ENCODE results near the gene IL31RA.
A peak's percentile ranks its signal among the peaks of the same experiment; 100 is the strongest.

IL31RA gene

GRCh38 chr5:55860288-55860687 lies 9.1 kb downstream of the IL31RA start:
- no peak for DNase-seq (ENCODE audit: low spot score)

GRCh38 chr5:55860709-55861108 lies 9.6 kb downstream of the IL31RA start:
- no peak for DNase-seq (ENCODE audit: low spot score)

- DNase-seq (ENCODE audit: low spot score) = no peak
These were observed 13.7 kb downstream of the IL31RA start for GRCh38 chr5:55864606-55865541.

DNA sequence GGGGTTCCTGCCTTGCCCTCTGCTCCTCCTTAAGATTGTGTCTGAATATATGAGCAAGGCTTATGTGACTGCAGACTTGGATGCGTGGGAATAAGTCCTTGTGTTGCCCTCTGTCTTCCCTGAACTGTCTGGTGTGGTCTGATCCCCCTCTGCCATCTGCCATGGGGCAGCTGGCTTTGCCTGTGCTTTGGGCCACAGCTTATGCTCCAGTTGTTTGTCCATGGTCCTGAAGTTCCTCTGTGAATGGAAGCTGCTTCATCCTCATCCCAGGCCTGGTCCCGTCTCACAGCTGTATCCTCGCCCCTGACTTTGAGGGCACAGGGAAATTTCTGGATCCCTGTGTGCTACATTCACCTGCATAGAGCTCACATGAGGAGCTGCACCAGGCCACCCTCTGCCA lies 14.7 kb downstream of the IL31RA start:
- peak; percentile 31 for DNase-seq (ENCODE audit: low spot score)

- no peak for DNase-seq (ENCODE audit: low spot score)
These were observed 15.3 kb downstream of the IL31RA start for GRCh38 chr5:55866485-55866884.

DNA sequence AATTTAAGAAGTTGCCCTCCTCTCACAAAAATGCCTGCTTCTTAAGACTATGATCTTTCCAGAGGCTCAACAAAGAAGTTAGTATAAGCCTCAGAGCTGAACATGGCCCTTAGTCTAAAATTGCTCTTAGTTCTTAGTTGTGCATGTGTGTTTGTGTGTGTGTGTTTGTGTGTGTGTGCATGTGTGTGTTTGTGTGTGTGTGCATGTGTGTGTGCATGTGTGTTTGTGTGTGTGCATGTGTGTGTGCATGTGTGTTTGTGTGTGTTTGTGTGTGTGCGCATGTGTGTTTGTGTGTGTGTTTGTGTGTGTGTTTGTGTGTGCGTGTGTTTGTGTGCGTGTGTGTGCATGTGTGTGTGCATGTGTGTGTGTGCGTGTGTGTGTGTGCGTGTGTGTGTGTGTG lies 15.8 kb downstream of the IL31RA start:
- DNase-seq (ENCODE audit: low spot score) = no peak

- peak; percentile 88 for DNase-seq (ENCODE audit: low spot score)
These were observed 17.7 kb downstream of the IL31RA start for GRCh38 chr5:55868846-55869245.

DNA sequence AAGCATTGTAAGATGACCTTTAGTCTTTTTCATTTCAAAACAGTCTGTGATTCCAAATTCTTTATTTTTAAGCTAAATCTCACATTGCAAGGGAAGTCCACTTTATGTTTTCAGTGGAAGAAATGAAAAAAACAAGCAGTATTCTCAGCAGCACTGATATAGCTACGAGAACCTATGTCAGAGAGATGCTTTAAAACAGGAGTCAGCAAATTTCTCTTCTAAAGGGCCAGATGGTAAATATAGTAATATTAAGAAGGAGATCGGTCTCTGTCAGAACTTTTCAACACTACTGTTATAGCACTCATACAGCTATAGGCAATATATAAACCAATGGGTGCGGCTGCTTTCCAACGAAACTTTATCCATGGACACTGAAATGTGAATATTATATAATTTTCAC lies 18.7 kb downstream of the IL31RA start:
- no peak for DNase-seq (ENCODE audit: low spot score)

GRCh38 chr5:55873234-55873633 lies 22.1 kb downstream of the IL31RA start:
- DNase-seq (ENCODE audit: low spot score) = no peak

DNA sequence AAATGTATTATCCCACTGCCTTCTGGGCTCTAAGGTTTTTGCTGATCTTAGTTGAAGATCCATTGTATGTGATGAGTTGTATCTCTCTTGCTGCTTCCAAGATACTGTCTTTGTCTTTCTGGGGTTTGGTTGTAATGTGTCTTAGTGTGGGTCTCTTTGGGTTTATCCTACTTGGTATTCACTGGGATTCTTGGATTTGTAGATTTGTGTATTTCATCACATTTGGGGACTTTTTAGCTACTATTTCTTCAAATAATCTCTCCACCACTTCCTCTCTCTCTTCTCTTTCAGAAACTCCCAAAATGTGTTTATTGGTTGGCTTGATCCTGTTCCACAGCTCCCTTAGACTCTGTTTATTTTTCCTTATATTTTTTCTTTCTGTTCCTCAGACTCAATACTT lies 26.5 kb downstream of the IL31RA start:
- no peak for DNase-seq (ENCODE audit: low spot score)

DNA sequence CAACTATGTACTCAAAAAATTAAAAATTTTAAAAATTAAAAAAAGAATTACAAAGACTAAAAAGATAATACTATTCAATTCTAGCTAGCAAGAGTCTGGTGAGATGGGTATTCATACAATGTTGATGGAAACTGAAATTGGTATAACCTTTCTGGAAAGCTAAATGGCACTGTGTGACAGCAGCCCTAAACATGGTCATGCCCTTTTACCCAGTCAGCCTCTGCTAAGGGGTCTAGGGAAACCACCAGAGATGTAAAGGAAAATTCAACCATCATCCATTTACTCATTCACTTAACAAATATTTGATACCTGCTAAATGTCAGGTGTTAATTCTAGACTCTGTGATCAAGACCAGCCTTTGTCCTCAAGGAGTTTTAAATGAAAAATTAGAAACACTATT lies 29.3 kb downstream of the IL31RA start:
- DNase-seq (ENCODE audit: low spot score) = no peak

DNA sequence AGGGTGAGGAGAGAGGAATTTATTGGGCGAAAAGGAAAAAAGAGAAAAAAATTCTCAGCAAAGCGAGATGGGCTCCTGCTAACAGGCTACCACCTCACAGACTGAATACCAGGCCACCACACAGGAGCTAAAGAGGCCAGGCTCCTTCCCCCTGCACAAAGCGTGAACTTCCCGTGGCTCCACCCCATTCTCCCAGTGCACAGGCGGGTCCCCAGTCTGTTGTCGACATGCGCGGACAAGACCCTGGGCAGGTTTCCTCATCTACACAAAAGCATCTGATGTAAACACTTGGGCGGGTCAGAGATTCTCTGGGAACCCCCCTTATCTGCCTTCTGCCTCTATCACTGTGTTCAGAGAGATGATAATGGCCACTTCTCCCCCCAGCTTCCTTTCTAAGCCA lies 34.2 kb downstream of the IL31RA start:
- no peak for DNase-seq (ENCODE audit: low spot score)

DNA sequence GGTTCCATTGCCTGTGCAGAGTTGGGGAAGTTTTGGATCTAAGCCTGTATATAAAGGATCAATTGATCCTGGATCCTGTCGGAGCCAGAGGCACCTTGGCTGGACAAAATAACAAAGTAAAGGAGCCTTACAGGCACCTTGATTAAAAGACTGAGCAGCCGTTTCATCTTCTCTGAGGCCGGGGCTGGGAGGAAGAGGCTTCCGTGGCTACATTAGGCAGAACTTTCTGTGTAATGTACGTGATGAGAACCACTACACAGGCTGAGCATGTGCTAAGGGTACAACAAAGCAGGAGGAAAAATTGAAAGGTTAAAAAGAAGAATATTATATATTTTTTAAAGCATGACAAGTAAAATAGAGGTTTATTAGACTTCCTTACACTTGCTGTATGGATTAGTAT lies 37.0 kb downstream of the IL31RA start:
- DNase-seq (ENCODE audit: low spot score) = no peak

DNA sequence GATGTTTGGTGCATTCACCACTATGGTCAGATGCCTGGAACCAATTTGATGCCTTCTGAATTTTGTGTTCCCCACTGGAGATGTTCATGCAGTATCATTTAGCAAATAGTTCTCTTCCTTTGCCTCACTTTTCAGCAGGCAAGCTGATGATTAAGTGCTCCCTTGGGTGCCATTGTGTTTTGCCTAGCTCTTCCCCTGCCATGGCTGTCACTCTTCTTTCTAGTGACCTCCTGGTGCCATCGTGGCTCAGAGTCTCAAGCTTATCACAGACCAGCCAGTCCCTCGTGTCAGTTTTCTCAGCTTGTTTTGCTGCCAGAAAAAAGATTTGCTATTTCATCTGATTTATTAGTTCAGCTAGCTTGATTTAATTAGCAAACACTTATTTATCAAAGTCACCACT lies 41.3 kb downstream of the IL31RA start:
- no peak for DNase-seq (ENCODE audit: low spot score)

DNA sequence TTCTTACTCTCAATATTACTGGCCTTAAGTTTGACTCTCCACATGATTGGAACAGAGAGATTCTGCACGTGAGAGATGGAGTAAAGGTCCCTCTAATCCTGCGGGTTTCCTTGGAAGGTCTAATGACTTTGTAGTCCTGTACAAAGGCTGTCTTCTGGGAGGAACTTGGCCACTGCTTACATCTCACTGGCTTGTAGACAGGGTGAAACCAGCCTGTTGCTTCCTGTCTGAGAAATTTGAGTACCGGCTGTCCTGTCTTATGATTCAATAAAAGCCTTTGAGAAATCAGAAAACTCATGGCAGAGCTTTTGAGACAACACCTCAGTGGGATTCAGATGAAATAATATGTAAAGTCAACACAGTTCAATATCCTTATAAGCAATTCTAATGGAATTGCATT lies 43.0 kb downstream of the IL31RA start:
- DNase-seq (ENCODE audit: low spot score) = no peak

GRCh38 chr5:55895346-55895745 lies 44.2 kb downstream of the IL31RA start:
- DNase-seq (ENCODE audit: low spot score) = no peak

GRCh38 chr5:55896238-55896637 lies 45.1 kb downstream of the IL31RA start:
- DNase-seq (ENCODE audit: low spot score) = no peak

DNA sequence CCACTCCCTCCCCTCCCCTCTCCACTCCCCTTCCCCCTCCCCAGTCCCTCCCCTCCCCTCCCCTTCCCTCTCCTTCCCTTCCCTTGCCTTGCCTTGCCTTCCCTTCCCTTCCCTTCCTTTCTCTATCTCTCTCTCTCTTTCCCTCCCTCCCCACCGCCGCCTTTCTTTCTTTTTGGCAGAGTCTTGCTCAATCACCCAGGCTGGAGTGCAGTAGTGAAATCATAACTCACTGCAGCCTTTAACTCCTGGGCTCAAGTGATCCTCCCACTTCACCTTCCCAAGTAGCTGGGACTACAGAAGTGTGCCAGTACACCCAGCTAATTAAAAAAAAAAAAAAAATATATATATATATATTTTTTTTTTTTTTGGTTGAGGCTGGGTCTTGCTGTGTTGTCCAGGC lies 45.5 kb downstream of the IL31RA start:
- no peak for DNase-seq (ENCODE audit: low spot score)

DNA sequence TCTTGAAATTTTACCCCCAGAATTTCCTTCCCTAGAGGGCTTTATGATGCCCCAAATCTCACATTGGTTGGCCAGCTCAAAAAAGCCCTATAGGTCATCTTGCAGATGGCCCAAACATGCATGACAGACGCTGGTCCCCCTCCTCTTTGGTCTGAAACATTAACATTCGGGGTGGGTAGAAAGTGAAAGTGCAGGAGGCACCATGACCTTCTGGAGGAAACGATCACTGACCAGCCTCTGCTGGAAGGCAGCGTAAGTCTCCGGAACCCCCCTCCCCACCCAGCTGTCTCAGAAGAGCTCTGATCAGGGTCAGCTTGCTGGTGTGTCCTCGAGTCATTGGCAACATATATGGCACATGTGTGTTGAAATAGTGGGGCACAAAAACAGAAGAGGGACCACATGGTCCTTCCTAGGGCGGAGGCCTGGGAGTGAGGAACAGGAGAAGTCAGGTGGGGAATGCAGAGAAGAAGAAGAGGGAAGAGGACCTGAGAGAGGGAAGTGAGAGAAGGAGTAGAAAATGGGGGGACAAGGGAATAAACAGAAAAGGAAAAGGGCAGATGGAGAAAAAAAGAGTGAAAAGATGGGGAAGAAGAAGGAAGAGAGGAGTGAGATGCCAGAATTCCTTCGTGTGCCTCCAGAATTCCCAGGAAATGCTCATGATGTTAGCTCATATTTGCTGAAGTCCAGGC lies 46.2 kb downstream of the IL31RA start:
- DNase-seq (ENCODE audit: low spot score) = no peak

GRCh38 chr5:55897905-55898304 lies 46.7 kb downstream of the IL31RA start:
- DNase-seq (ENCODE audit: low spot score) = peak; percentile 95

DNA sequence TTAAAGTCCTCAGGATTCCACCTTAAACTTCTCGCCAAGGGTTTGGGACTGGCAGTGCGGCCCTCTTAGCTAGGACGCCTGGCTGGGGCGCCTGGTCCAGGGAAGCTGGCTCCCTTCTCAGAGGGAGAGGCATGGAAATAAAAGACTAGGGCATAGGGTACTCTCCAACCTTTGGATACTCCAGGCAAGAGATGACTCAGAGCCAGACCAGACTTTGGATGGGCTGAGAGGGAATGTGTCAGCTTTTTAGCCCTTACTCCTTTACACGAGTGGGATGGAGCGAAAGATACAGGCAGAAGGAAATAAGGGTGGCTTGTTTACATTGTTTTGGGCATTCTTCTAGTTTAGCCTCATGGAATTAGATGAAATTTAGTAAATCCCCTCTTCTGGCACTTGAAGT lies 48.2 kb downstream of the IL31RA start:
- DNase-seq (ENCODE audit: low spot score) = peak; percentile 52

DNA sequence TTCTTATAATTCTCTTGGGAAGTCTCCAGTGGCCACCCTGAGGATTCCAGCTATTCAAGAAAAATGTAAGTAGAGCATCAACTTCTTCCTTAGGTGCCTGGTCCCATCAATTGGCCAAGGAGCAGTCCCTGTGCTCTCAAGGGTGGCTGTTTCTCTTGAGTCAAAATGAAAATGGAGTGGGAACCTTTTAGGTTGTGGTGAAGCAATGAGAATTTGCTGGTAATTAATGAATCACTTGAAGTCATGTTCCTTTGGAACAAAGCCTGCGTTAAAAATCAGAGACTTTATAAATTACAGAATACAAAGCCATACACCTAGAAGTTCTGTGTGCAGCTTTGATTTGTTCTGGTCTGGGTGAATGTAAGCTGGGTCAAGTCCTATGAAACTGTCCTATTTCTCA lies 48.9 kb downstream of the IL31RA start:
- no peak for DNase-seq (ENCODE audit: low spot score)

- DNase-seq (ENCODE audit: low spot score) = no peak
These were observed 49.6 kb downstream of the IL31RA start for GRCh38 chr5:55900776-55901175.

- no peak for DNase-seq (ENCODE audit: low spot score)
These were observed 51.5 kb downstream of the IL31RA start for GRCh38 chr5:55902696-55903095.
